Lung (tissue), 12 donors: Measurements from ENCODE around the gene AKT1S1. TPM values are rescaled to one million over a fixed set of nuclear protein-coding genes. Genes with fewer than 3 reads are reported as not detected.

Source experiments
- ATAC-seq: fragments of 200-7000 bp; cut with Tn5 transposase; one replicate; pipeline ENCODE4 v1.9.1; 2020; ENCODE audit warnings: moderate number of reproducible peaks; ENCODE audit not compliant: insufficient read depth, low FRiP score
- DNase-seq, 3 donors: peaks; one replicate each; pipeline ENCODE4 v3.0.0-alpha.2; 2013 to 2017
- H3K27ac ChIP-seq, 2 donors: one replicate each; pipeline ENCODE4 v1.5.1; 2013; ENCODE audit warnings: mild to moderate bottlenecking in 2 of 2, moderate library complexity in 2 of 2, control low read depth in 1 of 2, inconsistent platforms in 1 of 2, low read depth in 1 of 2, low read length in 1 of 2
- H3K27me3 ChIP-seq, 3 donors: one replicate each; pipeline ENCODE4 v1.5.1; 2013; ENCODE audit warnings: low read length in 2 of 3; ENCODE audit not compliant: control insufficient read depth in 3 of 3, insufficient read depth in 3 of 3
- H3K36me3 ChIP-seq, 4 donors: one replicate each; pipeline ENCODE4 v1.5.1; 2013; ENCODE audit warnings: low read length in 4 of 4, mild to moderate bottlenecking in 1 of 4, moderate library complexity in 1 of 4; ENCODE audit not compliant: control insufficient read depth in 4 of 4, insufficient read depth in 4 of 4
- H3K4me1 ChIP-seq, 5 donors: one replicate each; pipeline ENCODE4 v1.5.1; 2013; ENCODE audit warnings: low read length in 5 of 5, mild to moderate bottlenecking in 2 of 5, moderate library complexity in 1 of 5; ENCODE audit not compliant: control insufficient read depth in 5 of 5, insufficient read depth in 5 of 5
- H3K4me3 ChIP-seq: one replicate; pipeline ENCODE4 v1.5.1; 2013; ENCODE audit warnings: mild to moderate bottlenecking, control low read depth, moderate library complexity
- H3K9ac ChIP-seq, 2 donors: one replicate each; pipeline ENCODE4 v1.5.1; 2013; ENCODE audit warnings: low read length in 2 of 2, control low read depth in 1 of 2; ENCODE audit not compliant: insufficient read depth in 1 of 2
- H3K9me3 ChIP-seq, 4 donors: one replicate each; pipeline ENCODE4 v1.5.1; 2013; ENCODE audit warnings: low read length in 3 of 4, mild to moderate bottlenecking in 1 of 4, moderate library complexity in 1 of 4; ENCODE audit not compliant: control insufficient read depth in 4 of 4, insufficient read depth in 3 of 4
- WGBS, 2 donors: extraction: QIAGEN DNeasy Blood & Tissue Kit; methylation state at CpG; one replicate each; pipeline ENCODE4 v1.1.7; 2013; 5-methylcytosine and 5-hydroxymethylcytosine counted together
- polyA plus RNA-seq, 2 donors: library from polyadenylated mRNA; stranded (reverse); fragments of 200-250 nt; gene quantifications; one replicate each; pipeline ENCODE4 v1.2.1, GENCODE V29; 2013
- total RNA-seq, 2 donors: library from RNA; depleted of rRNA in 1 of 2; stranded (reverse); fragments of >200 nt in 1 of 2; gene quantifications; one replicate each; pipeline ENCODE4 v1.2.1, GENCODE V29; 2014 to 2021
- TF ChIP-seq, protein P1 (sequence below): IDR thresholded peaks from 2 replicates; pipeline ENCODE4 v1.5.1; 2012; ENCODE audit warnings: mild to moderate bottlenecking; ENCODE audit errors: control extremely low read depth, extremely low read depth
- donor health status: control.
- donor health status: control.
- donor health status: Bipolar disorder and iron deficiency.
- donor health status: healthy.
- donor health status: DM: yes; HTN: yes; CAD: no.

Gene AKT1S1
- total and polyA plus RNA-seq, 4 donors: 6.7 to 46.4 (median 35.9) TPM

DNA sequence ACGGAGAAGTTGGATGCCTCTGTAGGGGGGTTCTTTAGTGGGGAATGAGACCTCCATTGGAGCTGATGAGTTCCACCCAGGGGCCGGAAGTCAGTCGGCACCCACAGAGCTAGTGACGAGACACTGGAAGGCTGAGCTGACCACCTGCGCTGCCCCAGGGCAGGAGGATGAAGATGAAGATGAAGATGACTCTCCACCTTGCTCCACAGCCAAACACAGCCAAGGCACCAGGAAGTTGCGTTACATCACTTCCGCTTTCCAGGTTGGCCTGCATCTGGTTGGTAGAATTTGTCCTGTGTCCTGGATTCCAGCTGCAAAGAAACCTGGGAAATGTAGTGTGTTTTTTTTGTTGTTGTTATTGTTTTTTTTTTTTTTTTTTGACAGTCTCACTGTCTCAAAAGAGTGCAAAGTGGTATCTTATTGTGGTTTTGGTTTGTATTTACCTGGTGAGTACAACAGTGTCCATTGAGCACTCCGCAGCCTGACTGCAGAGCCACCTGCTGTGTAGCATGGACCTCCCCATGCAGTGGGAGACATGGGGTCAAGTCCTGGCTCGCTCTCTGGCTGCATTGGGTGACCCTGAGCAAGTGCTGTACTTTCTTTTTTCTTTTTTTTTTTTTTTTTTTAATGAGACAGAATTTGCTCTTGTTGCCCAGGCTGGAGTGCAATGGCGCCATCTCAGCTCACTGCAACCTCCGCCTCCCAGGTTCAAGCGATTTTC, 2.2 kb upstream of the AKT1S1 start:
- no peak overlapping the region for H3K4me3 ChIP-seq
- peaks cover 0 to 2% (median 0%) of the 10 kb centered on the region in 4 donors for H3K9me3 ChIP-seq
- TF ChIP-seq, protein P1, sequence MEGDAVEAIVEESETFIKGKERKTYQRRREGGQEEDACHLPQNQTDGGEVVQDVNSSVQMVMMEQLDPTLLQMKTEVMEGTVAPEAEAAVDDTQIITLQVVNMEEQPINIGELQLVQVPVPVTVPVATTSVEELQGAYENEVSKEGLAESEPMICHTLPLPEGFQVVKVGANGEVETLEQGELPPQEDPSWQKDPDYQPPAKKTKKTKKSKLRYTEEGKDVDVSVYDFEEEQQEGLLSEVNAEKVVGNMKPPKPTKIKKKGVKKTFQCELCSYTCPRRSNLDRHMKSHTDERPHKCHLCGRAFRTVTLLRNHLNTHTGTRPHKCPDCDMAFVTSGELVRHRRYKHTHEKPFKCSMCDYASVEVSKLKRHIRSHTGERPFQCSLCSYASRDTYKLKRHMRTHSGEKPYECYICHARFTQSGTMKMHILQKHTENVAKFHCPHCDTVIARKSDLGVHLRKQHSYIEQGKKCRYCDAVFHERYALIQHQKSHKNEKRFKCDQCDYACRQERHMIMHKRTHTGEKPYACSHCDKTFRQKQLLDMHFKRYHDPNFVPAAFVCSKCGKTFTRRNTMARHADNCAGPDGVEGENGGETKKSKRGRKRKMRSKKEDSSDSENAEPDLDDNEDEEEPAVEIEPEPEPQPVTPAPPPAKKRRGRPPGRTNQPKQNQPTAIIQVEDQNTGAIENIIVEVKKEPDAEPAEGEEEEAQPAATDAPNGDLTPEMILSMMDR: no peak
- H3K4me1 ChIP-seq: peaks cover 0 to 18% (median 7%) of the 10 kb centered on the region in 5 donors
- 93 to 97% methylated on average over 12 of the region's 12 CpGs for WGBS, 2 donors
- no peak for ATAC-seq
- no peak overlapping the region for H3K27ac ChIP-seq
- DNase-seq: no peak
- H3K9ac ChIP-seq: no peak overlapping the region
- peaks cover 17 to 51% (median 44%) of the 10 kb centered on the region in 4 donors for H3K36me3 ChIP-seq
- no peaks in the 10 kb centered on the region for H3K27me3 ChIP-seq

DNA sequence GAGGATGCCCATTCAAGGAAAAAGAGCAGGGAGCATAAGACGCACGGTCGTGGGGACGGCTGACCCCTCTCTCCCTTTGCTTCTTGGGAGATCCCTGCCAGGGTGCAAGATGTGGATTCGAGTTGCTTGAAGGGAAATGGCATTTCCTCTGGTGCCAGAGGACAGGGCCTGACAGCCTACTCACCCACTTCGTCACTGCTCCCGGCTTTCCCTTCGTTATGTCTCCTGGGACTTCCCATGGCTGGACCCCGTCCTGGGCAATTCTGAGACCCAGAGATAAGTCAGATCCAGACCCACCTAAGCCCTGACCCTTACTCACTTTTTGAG, 1.6 kb upstream of the AKT1S1 start:
- ATAC-seq (no peak), DNase-seq (no peak)
- Histone ChIP-seq H3K9ac (peak overlapping the region in 1 of 2 donors; percentile 84), H3K27me3 (no peaks in the 10 kb centered on the region), H3K9me3 (peaks cover 0 to 2% (median 0%) of the 10 kb centered on the region in 4 donors), H3K4me1 (peaks cover 0 to 18% (median 7%) of the 10 kb centered on the region in 5 donors), H3K27ac (peak overlapping the region in 1 of 2 donors; percentile 97), H3K4me3 (no peak overlapping the region), H3K36me3 (peaks cover 17 to 45% (median 39%) of the 10 kb centered on the region in 4 donors)
- TF ChIP-seq, protein P1: no peak
- 85 to 87% methylated on average over 9 of the region's 9 CpGs for WGBS, 2 donors

DNA sequence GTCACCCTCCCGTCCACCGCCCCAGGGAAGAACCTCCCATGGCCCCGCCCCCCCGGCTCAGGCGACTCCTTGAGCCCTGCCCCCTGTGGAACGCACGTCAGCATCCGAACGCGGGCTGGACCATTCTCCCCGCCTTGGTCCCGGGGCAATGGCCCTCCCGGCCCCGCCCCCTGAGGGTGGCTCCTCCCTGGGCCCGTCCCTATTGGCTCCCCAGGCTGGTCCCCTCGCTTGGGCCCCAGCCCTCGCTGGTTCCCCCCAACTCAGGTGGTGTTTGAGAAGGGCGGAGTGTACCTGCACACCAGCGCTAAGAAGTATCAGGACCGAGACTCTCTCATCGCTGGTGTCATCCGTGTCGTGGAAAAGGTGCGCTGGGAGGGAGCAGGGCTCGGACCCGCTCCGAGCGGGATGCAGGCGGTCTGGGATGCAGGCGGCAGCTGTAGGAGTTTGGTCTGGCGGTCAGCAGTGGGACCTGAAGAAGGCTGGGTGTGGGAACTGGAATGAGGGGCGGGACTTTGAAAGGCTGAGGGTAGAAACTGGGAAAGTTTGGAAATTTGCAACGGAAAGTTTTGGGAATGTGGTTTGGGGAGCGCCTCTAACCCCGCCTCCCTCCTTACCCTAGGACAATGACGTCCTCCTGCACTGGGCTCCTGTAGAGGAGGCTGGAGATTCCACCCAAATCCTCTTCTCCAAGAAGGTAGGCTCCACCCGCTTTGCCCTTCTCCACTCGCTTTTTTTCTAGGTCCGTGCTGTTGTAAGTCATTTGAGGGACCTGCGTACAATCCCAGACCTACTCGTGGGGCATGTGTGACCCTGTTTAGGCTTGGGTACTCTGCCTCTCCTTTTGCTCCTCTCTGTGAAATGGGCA, 956 bp upstream of the AKT1S1 start:
- TF ChIP-seq, protein P1: no peak
- Histone ChIP-seq H3K27ac (peak overlapping the region; percentile 83 to 97), H3K9me3 (peaks cover 0 to 2% (median 0%) of the 10 kb centered on the region in 4 donors), H3K4me1 (peaks cover 0 to 18% (median 7%) of the 10 kb centered on the region in 5 donors), H3K4me3 (peak overlapping the region; percentile 60), H3K36me3 (peaks cover 15 to 39% (median 33%) of the 10 kb centered on the region in 4 donors), H3K9ac (peak overlapping the region; percentile 53 to 94), H3K27me3 (no peaks in the 10 kb centered on the region)
- peak; percentile 98 to 99 (median 99) for DNase-seq
- ATAC-seq: peak; percentile 78
- 10 to 11% methylated on average over 41 of the region's 41 CpGs for WGBS, 2 donors
